Sigmoid colon (tissue), 4 donors: Measurements from ENCODE around the gene PLRG1.

ENCODE experiments used
- CTCF ChIP-seq, 4 experiments: fragments of 450-650 bp in 3 of 4; fragments of 200-600 bp in 1 of 4; IDR thresholded peaks; one replicate each; pipeline ENCODE4 v1.5.1; 2016 to 2019; ENCODE audit warnings: antibody characterized with exemption in 4 of 4, mild to moderate bottlenecking in 3 of 4, moderate library complexity in 2 of 4
- POLR2A ChIP-seq, 2 donors: fragments of 450-650 bp; IDR thresholded peaks; one replicate each; pipeline ENCODE4 v1.6.1; 2016; ENCODE audit warnings: antibody characterized with exemption in 2 of 2, mild to moderate bottlenecking in 2 of 2, moderate library complexity in 2 of 2
- POLR2AphosphoS5 ChIP-seq, 4 donors: sonication (generic); formaldehyde crosslinking; IDR thresholded peaks; one replicate each; pipeline ENCODE4 v1.6.1; 2017; ENCODE audit warnings: antibody characterized with exemption in 4 of 4

DNA sequence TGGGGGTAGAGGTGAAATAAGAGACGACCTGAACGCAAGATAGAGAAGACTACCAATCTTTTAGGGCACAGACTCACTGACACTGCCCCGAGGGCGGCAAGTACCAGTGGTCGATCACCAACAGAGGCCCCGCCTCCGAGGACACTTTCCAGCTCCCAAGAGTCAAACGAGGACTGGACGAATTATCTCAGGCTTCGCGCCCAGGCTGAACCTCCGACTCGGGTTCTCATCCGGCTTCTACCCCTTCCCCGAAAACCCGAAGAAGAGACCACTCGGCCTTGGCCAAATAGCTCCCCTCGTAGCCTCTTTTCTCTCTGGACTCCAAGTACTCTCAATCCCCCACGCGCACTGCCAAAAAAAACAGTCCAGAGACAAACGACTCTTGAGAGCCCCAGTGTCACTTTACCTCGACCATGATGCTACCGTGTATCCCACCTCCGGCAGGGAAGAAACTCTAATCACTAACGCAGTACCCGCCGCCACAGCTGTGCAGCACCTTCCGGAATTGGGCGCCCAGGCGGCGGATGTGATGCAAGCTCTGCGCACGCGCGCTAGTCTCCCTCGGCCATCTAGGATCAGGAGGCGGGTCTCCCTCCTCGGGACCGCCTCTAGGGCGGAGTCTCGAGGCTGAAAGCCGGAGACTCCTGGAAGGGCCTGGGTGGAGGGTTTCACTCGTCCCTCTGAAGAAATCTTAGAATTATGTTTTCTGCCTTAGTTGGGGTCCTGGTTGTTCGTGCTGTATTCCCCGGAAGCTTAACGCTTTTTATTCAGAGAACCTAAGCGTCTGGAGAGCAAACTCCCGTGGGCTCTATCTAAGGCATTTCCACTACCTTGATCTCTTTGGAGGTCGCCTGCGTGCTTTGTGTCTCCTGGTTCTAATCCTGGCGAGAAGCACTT lies at the start of gene PLRG1:
- TF ChIP-seq POLR2AphosphoS5 (IDR thresholded peaks at IDR 0.05) (peak; percentile 86 to 92 (median 92)), CTCF (IDR thresholded peaks at IDR 0.05) (peak in 3 of 4 experiments; percentile 7 to 38 (median 30)), POLR2A (IDR thresholded peaks at IDR 0.05) (peak; percentile 64 to 72)
